A549 (cell line): ENCODE results near the gene SETDB1. TPM values are rescaled to one million over a fixed set of nuclear protein-coding genes. Genes with fewer than 3 reads are reported as not detected.

Source experiments
- ATAC-seq, 2 experiments: fragments of 200-7000 bp in 1 of 2; fragments of >200 bp in 1 of 2; cut with Nextera tagmentation in 1 of 2; cut with Tn5 transposase in 1 of 2; 3 replicates each; pipeline versions ENCODE4 v1.8.0 to v1.9.1; 2018 to 2020; ENCODE audit warnings: mild to moderate bottlenecking in 1 of 2, moderate library complexity in 1 of 2
- CTCF ChIA-PET: fragments of 300-600 bp; sonication (Branson Sonifier 250); formaldehyde crosslinking; extraction: SDS; loops from one replicate; lab custom pipeline; 2021; ENCODE audit warnings: antibody characterized with exemption, inconsistent platforms; lab: Yijun Ruan, JAX
- POLR2A ChIA-PET: fragments of 350-600 bp; formaldehyde crosslinking; extraction: SDS; loops from one replicate; lab custom pipeline; 2021; ENCODE audit warnings: antibody characterized with exemption, inconsistent platforms; lab: Yijun Ruan, JAX
- DNase-seq, 2 experiments: peaks; one replicate each; pipeline versions ENCODE4 v3.0.0 to v3.0.0-alpha.2; 2011 to 2016; ENCODE audit warnings: low read depth in 1 of 2, low spot score in 1 of 2
- FAIRE-seq: peaks from 2 replicates; lab custom pipeline; 2011; peaks lifted over from hg19 to GRCh38; lab: Jason Lieb, UNC
- H3K27ac ChIP-seq, 2 experiments: fragments of >200 bp; sonication (Bioruptor Twin); formaldehyde crosslinking; 3 replicates each; pipeline ENCODE4 v1.5.1; 2016 to 2017
- H3K4me1 ChIP-seq: fragments of >200 bp; sonication (Bioruptor Twin); formaldehyde crosslinking; 3 replicates; pipeline ENCODE4 v1.6.1; 2016
- H3K4me2 ChIP-seq: fragments of >200 bp; sonication (Bioruptor Twin); formaldehyde crosslinking; 3 replicates; pipeline ENCODE4 v1.6.1; 2016
- H3K4me3 ChIP-seq: fragments of >200 bp; sonication (Bioruptor Twin); formaldehyde crosslinking; 3 replicates; pipeline ENCODE4 v1.5.1; 2016
- H3K9me3 ChIP-seq: fragments of >200 bp; sonication (Bioruptor Twin); formaldehyde crosslinking; 3 replicates; pipeline ENCODE4 v1.6.1; 2016
- BCL3 ChIP-seq: fragments of >200 bp; sonication (Bioruptor Twin); formaldehyde crosslinking; IDR thresholded peaks from 3 replicates; pipeline ENCODE4 v1.6.1; 2016
- CEBPB ChIP-seq, 2 experiments: fragments of >200 bp in 1 of 2; sonication (Bioruptor Twin) in 1 of 2; formaldehyde crosslinking in 1 of 2; IDR thresholded peaks; 2 replicates each; pipeline ENCODE4 v1.6.1; 2012 to 2016
- CHD2 ChIP-seq: fragments of 150-350 bp; IDR thresholded peaks from 2 replicates; pipeline ENCODE4 v1.6.1; 2014; ENCODE audit warnings: low read length; ENCODE audit not compliant: partially characterized antibody
- CHD4 ChIP-seq: fragments of 200-600 bp; sonication (generic); IDR thresholded peaks from 2 replicates; pipeline ENCODE4 v1.6.1; 2016; ENCODE audit warnings: antibody characterized with exemption, mild to moderate bottlenecking, borderline replicate concordance
- CTCF ChIP-seq: fragments of >200 bp; sonication (Bioruptor Twin); formaldehyde crosslinking; IDR thresholded peaks from 3 replicates; pipeline ENCODE4 v1.5.1; 2016
- FOSL2 ChIP-seq, 2 experiments: fragments of 450-650 bp in 1 of 2; fragments of >200 bp in 1 of 2; sonication (Bioruptor Twin) in 1 of 2; formaldehyde crosslinking; IDR thresholded peaks; 2 replicates each; pipeline versions ENCODE4 v1.5.0 to v1.6.1; 2016 to 2020; ENCODE audit warnings: mild to moderate bottlenecking in 1 of 2, moderate library complexity in 1 of 2
- GATA3 ChIP-seq: IDR thresholded peaks from 2 replicates; pipeline ENCODE4 v1.6.1; 2012; ENCODE audit warnings: borderline replicate concordance
- HDAC2 ChIP-seq: fragments of 200-600 bp; sonication (generic); IDR thresholded peaks from 2 replicates; pipeline ENCODE4 v1.6.1; 2016
- HEYL ChIP-seq: fragments of 250-450 bp; sonication (Bioruptor Pico); IDR thresholded peaks from 2 replicates; pipeline ENCODE4 v1.8.0; 2021; ENCODE audit warnings: mild to moderate bottlenecking, moderate library complexity
- HMGXB4 ChIP-seq: fragments of 250-450 bp; sonication (Bioruptor Pico); IDR thresholded peaks from 2 replicates; pipeline ENCODE4 v1.5.0; 2021; ENCODE audit warnings: mild to moderate bottlenecking, moderate library complexity, borderline replicate concordance
- HOXA7 ChIP-seq: fragments of 250-450 bp; sonication (Bioruptor Pico); IDR thresholded peaks from 2 replicates; pipeline ENCODE4 v1.5.0; 2020; ENCODE audit warnings: mild to moderate bottlenecking, moderate library complexity
- JUNB ChIP-seq: fragments of >200 bp; sonication (Bioruptor Twin); formaldehyde crosslinking; IDR thresholded peaks from 2 replicates; pipeline ENCODE4 v1.6.1; 2016
- MYC ChIP-seq: IDR thresholded peaks from 2 replicates; pipeline ENCODE4 v1.6.1; 2012; ENCODE audit warnings: mild to moderate bottlenecking, inconsistent platforms, low read length, improper control_type of control experiment, borderline replicate concordance
- PHF8 ChIP-seq: fragments of 200-600 bp; sonication (generic); IDR thresholded peaks from 2 replicates; pipeline ENCODE4 v1.6.1; 2016; ENCODE audit warnings: low read depth, mild to moderate bottlenecking, antibody characterized with exemption, moderate library complexity, borderline replicate concordance
- RAD21 ChIP-seq, 2 experiments: fragments of >200 bp in 1 of 2; sonication (Bioruptor Twin) in 1 of 2; formaldehyde crosslinking in 1 of 2; IDR thresholded peaks in 1 of 2; conservative IDR thresholded peaks in 1 of 2; 2 replicates in 1 of 2; 3 replicates in 1 of 2; pipeline ENCODE4 v1.6.1; 2012 to 2018; ENCODE audit warnings: inconsistent platforms in 1 of 2
- RNF2 ChIP-seq: fragments of 200-600 bp; sonication (generic); IDR thresholded peaks from 2 replicates; pipeline ENCODE4 v1.6.1; 2016; ENCODE audit warnings: low read depth, mild to moderate bottlenecking, antibody characterized with exemption, moderate library complexity, borderline replicate concordance
- SMC3 ChIP-seq: fragments of >200 bp; sonication (Bioruptor Twin); formaldehyde crosslinking; IDR thresholded peaks from 3 replicates; pipeline ENCODE4 v1.6.1; 2018; ENCODE audit warnings: inconsistent platforms
- SREBF2 ChIP-seq: fragments of 450-650 bp; IDR thresholded peaks from 2 replicates; pipeline ENCODE4 v1.6.1; 2014; ENCODE audit warnings: mild to moderate bottlenecking, moderate library complexity
- ZFP36 ChIP-seq: fragments of 450-650 bp; IDR thresholded peaks from 2 replicates; pipeline ENCODE4 v1.6.1; 2014; ENCODE audit warnings: borderline replicate concordance; ENCODE audit not compliant: partially characterized antibody
- ZNF302 ChIP-seq: fragments of 250-450 bp; sonication (Bioruptor Pico); IDR thresholded peaks from 2 replicates; pipeline ENCODE4 v1.9.0; 2021; ENCODE audit warnings: inconsistent platforms, mild to moderate bottlenecking, moderate library complexity
- WGBS: methylation state at CpG from one replicate; pipeline ENCODE4 v1.1.6; 2017; ENCODE audit errors: missing lambda C conversion rate; 5-methylcytosine and 5-hydroxymethylcytosine counted together
- polyA plus RNA-seq, 4 experiments: library from polyadenylated mRNA; depleted of rRNA in 3 of 4; stranded (reverse); fragments of >200 nt; fragmentation: RNase III in 1 of 4; extraction: RNeasy Plus Mini Kit Qiagen cat#74134 plus additional on column Dnase treatment in 1 of 4; gene quantifications; 2 replicates in 3 of 4; 3 replicates in 1 of 4; pipeline ENCODE4 v1.2.3, GENCODE V29; 2011 to 2017
- TF ChIP-seq, protein P1 (sequence below): fragments of 250-450 bp; sonication (Bioruptor Pico); IDR thresholded peaks from 2 replicates; pipeline ENCODE4 v1.5.0; 2020; ENCODE audit warnings: low read depth, mild to moderate bottlenecking, moderate library complexity
- TF ChIP-seq, protein P2 (sequence below): IDR thresholded peaks from 2 replicates; pipeline ENCODE4 v1.6.1; 2012; ENCODE audit warnings: low read depth, borderline replicate concordance

The SETDB1 gene
- polyA plus RNA-seq, 2 of the 4 experiments (the other 2 are of a cell fraction) = 25.1 to 56.9 TPM

DNA sequence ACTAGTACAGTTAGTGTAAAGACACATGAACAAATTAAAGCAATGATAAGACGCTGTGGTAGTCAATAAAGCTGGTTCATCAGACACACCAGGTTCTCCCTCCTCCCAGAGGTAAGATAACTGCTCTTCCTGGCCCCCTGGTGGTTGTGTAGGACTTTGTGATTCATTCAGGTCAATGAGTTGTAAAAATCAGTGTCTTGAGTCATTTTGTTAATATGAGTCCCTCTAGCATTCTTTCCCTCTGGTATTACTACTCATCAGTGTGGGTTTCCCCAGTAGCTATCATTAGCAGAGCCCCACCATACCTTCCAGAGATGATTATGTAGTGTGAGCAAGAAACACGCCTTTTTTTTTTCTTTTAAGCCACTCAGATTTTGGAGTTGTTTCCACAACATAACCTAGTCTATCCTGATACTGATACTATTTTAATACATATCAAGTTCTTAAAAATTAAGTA lies 3.6 kb upstream of the SETDB1 start:
- CTCF ChIA-PET = interaction anchor here (0.6 to 3.7 kb wide), 54 partner anchors 8 to 459 kb away, joined by 3 to 41 read pairs (median 4); partner anchors contain the start of genes ARNT, CTSK, CTXND2 and ENSA
- POLR2A ChIA-PET = interaction anchor here (0.7 to 1.7 kb wide), 4 partner anchors 46 to 361 kb away, joined by 3 to 5 read pairs (median 4); partner anchors contain the start of genes ARNT and GOLPH3L
- H3K27ac ChIP-seq = peak overlapping the region in 1 of 2 experiments; percentile 26; a peak in 1 of 6 replicates
- WGBS = 12% methylated on average over 2 of the region's 2 CpGs
- peak; percentile 73 to 75 for TF ChIP-seq RAD21 (conservative IDR thresholded peaks at IDR 0.05 in 1 of 2, IDR thresholded peaks at IDR 0.05 in 1 of 2)
- TF ChIP-seq PHF8 = no peak
- TF ChIP-seq ZFP36 = no peak
- TF ChIP-seq MYC = no peak
- TF ChIP-seq SMC3 = peak; percentile 84
- TF ChIP-seq ZNF302 = no peak
- no peak for TF ChIP-seq CHD2
- no peak for TF ChIP-seq CEBPB (IDR thresholded peaks at IDR 0.05)
- no peak for TF ChIP-seq HOXA7 (CRISPR knock-in tag)
- no peak for TF ChIP-seq JUNB
- TF ChIP-seq FOSL2 (IDR thresholded peaks at IDR 0.05) = no peak
- TF ChIP-seq FOSL2 (CRISPR knock-in tag; IDR thresholded peaks at IDR 0.05) = peak; percentile 79; the same call in 1 of the 2 replicates
- TF ChIP-seq RNF2 = no peak
- TF ChIP-seq SREBF2 = no peak
- TF ChIP-seq BCL3 = no peak
- no peak for TF ChIP-seq HEYL (CRISPR knock-in tag)
- TF ChIP-seq, protein P1, sequence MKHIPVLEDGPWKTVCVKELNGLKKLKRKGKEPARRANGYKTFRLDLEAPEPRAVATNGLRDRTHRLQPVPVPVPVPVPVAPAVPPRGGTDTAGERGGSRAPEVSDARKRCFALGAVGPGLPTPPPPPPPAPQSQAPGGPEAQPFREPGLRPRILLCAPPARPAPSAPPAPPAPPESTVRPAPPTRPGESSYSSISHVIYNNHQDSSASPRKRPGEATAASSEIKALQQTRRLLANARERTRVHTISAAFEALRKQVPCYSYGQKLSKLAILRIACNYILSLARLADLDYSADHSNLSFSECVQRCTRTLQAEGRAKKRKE (CRISPR knock-in tag) = no peak
- TF ChIP-seq HDAC2 = no peak
- TF ChIP-seq, protein P2, sequence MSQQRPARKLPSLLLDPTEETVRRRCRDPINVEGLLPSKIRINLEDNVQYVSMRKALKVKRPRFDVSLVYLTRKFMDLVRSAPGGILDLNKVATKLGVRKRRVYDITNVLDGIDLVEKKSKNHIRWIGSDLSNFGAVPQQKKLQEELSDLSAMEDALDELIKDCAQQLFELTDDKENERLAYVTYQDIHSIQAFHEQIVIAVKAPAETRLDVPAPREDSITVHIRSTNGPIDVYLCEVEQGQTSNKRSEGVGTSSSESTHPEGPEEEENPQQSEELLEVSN = no peak
- TF ChIP-seq GATA3 = no peak
- TF ChIP-seq CTCF = peak; percentile 80
- TF ChIP-seq HMGXB4 = no peak
- no peak for TF ChIP-seq CHD4
- ATAC-seq (peak; percentile 74 to 79), DNase-seq (peak; percentile 80 to 85), FAIRE-seq (no peak)
- no peak overlapping the region for H3K4me3 ChIP-seq
- H3K4me2 ChIP-seq = peak overlapping the region; percentile 42
- H3K9me3 ChIP-seq = no peaks in the 10 kb centered on the region
- peaks cover 15% of the 10 kb centered on the region; the same call in 2 of the 3 replicates for H3K4me1 ChIP-seq
